WERI-Rb-1 (cell line): ENCODE results near the gene LSM14B.

Experiments used
- DNase-seq: peaks from one replicate; pipeline ENCODE4 v3.0.0-alpha.2; 2020
- H3K27ac ChIP-seq: fragments of 250-450 bp; sonication (Bioruptor Pico); 2 replicates; pipeline ENCODE4 v1.5.1; 2020; ENCODE audit warnings: mild to moderate bottlenecking, moderate library complexity
- H3K27me3 ChIP-seq: fragments of 250-450 bp; sonication (Bioruptor Pico); 2 replicates; pipeline ENCODE4 v1.5.1; 2021; ENCODE audit warnings: mild to moderate bottlenecking, low read depth, moderate library complexity; ENCODE audit not compliant: insufficient read depth, severe bottlenecking
- H3K36me3 ChIP-seq: fragments of 250-450 bp; sonication (Bioruptor Pico); 2 replicates; pipeline ENCODE4 v1.5.1; 2020; ENCODE audit warnings: mild to moderate bottlenecking, moderate library complexity
- H3K4me3 ChIP-seq: 2 replicates; pipeline ENCODE4 v1.5.1; 2011; ENCODE audit warnings: low read depth, mild to moderate bottlenecking, control low read depth, low read length
- H3K9me3 ChIP-seq: fragments of 250-450 bp; sonication (Bioruptor Pico); 2 replicates; pipeline ENCODE4 v1.5.1; 2021; ENCODE audit warnings: mild to moderate bottlenecking, moderate library complexity; ENCODE audit not compliant: severe bottlenecking
- CTCF ChIP-seq: IDR thresholded peaks from 2 replicates; pipeline ENCODE4 v1.5.1; 2011; ENCODE audit warnings: low read depth, mild to moderate bottlenecking, control low read depth, inconsistent platforms, low read length

Gene LSM14B

GRCh38 chr20:62148908-62149314 is 26.6 kb downstream of the LSM14B start:
- Histone ChIP-seq H3K27ac (no peak overlapping the region), H3K27me3 (no peaks in the 10 kb centered on the region), H3K9me3 (no peaks in the 10 kb centered on the region), H3K4me3 (no peak overlapping the region), H3K36me3 (peaks cover 36% of the 10 kb centered on the region)
- TF ChIP-seq CTCF, result no peak
- no peak for DNase-seq

GRCh38 chr20:62149532-62150309 is 27.4 kb downstream of the LSM14B start:
- Histone ChIP-seq H3K4me3 (no peak overlapping the region), H3K27me3 (no peaks in the 10 kb centered on the region), H3K9me3 (no peaks in the 10 kb centered on the region), H3K36me3 (peaks cover 42% of the 10 kb centered on the region), H3K27ac (no peak overlapping the region)
- DNase-seq, result no peak
- TF ChIP-seq CTCF, result no peak

DNA sequence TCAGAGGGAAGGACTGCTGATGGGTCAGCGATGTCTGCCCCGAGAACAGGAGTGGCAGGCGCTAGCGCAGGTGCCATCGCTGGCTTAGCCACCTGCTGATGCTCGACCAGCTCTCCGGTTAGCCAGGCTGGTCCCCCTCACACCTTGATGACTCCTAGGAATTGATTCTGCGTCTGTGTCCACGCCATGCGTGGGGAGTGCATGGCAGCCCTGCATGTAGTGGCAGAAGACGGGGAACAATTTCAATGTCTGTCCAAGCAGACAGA is 28.0 kb downstream of the LSM14B start:
- Histone ChIP-seq H3K27ac (no peak overlapping the region), H3K36me3 (peaks cover 38% of the 10 kb centered on the region), H3K9me3 (no peaks in the 10 kb centered on the region), H3K4me3 (no peak overlapping the region), H3K27me3 (no peaks in the 10 kb centered on the region)
- no peak for TF ChIP-seq CTCF
- no peak for DNase-seq

- Histone ChIP-seq H3K27ac (no peak overlapping the region), H3K9me3 (no peaks in the 10 kb centered on the region), H3K4me3 (no peak overlapping the region), H3K27me3 (no peaks in the 10 kb centered on the region), H3K36me3 (peaks cover 33% of the 10 kb centered on the region)
- no peak for TF ChIP-seq CTCF
- DNase-seq, result no peak
These were observed 28.9 kb downstream of the LSM14B start for GRCh38 chr20:62151225-62151624.

GRCh38 chr20:62151835-62152364 is 29.6 kb downstream of the LSM14B start:
- peaks cover 33% of the 10 kb centered on the region for H3K36me3 ChIP-seq
- no peak overlapping the region for H3K27ac ChIP-seq
- no peak for DNase-seq
- no peaks in the 10 kb centered on the region for H3K9me3 ChIP-seq
- no peak overlapping the region for H3K4me3 ChIP-seq
- TF ChIP-seq CTCF, result no peak
- no peaks in the 10 kb centered on the region for H3K27me3 ChIP-seq
